H1 (cell line): ENCODE measurements around the gene RHBDD1. TPM values are rescaled to one million over a fixed set of nuclear protein-coding genes. Genes with fewer than 3 reads are reported as not detected.

Experiments
- CTCF ChIA-PET: fragments of 300-600 bp; sonication (Branson Sonifier 250); formaldehyde crosslinking; loops from one replicate; lab custom pipeline; 2021; ENCODE audit not compliant: partially characterized antibody; lab: Charles Lee
- POLR2A ChIA-PET: fragments of 300-600 bp; sonication (Branson Sonifier 250); formaldehyde crosslinking; loops from one replicate; lab custom pipeline; 2021; ENCODE audit warnings: inconsistent platforms; ENCODE audit not compliant: partially characterized antibody; lab: Charles Lee
- DNase-seq, 2 experiments: peaks; one replicate each; pipeline versions ENCODE4 v3.0.0 to v3.0.0-alpha.2; 2010 to 2022; ENCODE audit warnings: low spot score in 2 of 2, low read depth in 1 of 2, mixed read lengths in 1 of 2
- FAIRE-seq: peaks from 2 replicates; lab custom pipeline; 2011; peaks lifted over from hg19 to GRCh38; lab: Jason Lieb, UNC
- H2AFZ ChIP-seq: 2 replicates; pipeline ENCODE4 v1.8.1; 2012; ENCODE audit warnings: low read length, inconsistent platforms
- H2AK5ac ChIP-seq: 2 replicates; pipeline ENCODE4 v1.6.1; 2013; ENCODE audit warnings: low read depth, low read length
- H2BK120ac ChIP-seq: replicated peaks from 2 replicates; pipeline ENCODE3; 2013; ENCODE audit warnings: low read depth, low read length, inconsistent platforms
- H2BK12ac ChIP-seq: 2 replicates; pipeline ENCODE4 v1.6.1; 2013; ENCODE audit warnings: low read depth, low read length
- H2BK15ac ChIP-seq: 2 replicates; pipeline ENCODE4 v1.6.1; 2013; ENCODE audit warnings: low read length
- H2BK20ac ChIP-seq: 2 replicates; pipeline ENCODE4 v1.6.1; 2013; ENCODE audit warnings: low read length
- H2BK5ac ChIP-seq: 2 replicates; pipeline ENCODE4 v1.6.1; 2013; ENCODE audit warnings: low read depth, low read length
- H3K14ac ChIP-seq: 2 replicates; pipeline ENCODE4 v1.6.1; 2013; ENCODE audit warnings: inconsistent platforms; ENCODE audit not compliant: insufficient read length
- H3K18ac ChIP-seq: 2 replicates; pipeline ENCODE4 v1.6.1; 2013; ENCODE audit warnings: low read length; ENCODE audit errors: extremely low read depth
- H3K23ac ChIP-seq: 2 replicates; pipeline ENCODE4 v1.6.1; 2013; ENCODE audit warnings: inconsistent platforms; ENCODE audit not compliant: insufficient read length
- H3K23me2 ChIP-seq: 2 replicates; pipeline ENCODE4 v1.6.1; 2013; ENCODE audit warnings: low read depth, low read length
- H3K27ac ChIP-seq: 2 replicates; pipeline ENCODE4 v1.6.1; 2011; ENCODE audit warnings: low read depth, low read length, inconsistent platforms
- H3K27me3 ChIP-seq, 4 experiments: replicated peaks in 1 of 4; 1 replicate in 1 of 4; 2 replicates in 3 of 4; pipeline versions ENCODE4 v1.6.1 to v1.8.1; 2011 to 2013; ENCODE audit warnings: low read length in 3 of 4, mild to moderate bottlenecking in 3 of 4, inconsistent platforms in 2 of 4, mixed read lengths in 2 of 4, moderate library complexity in 1 of 4; ENCODE audit not compliant: control insufficient read depth in 3 of 4, insufficient read depth in 3 of 4; ENCODE audit errors: extremely low read depth in 1 of 4
- H3K36me3 ChIP-seq, 4 experiments: 2 replicates each; pipeline versions ENCODE4 v1.6.1 to v1.8.1; 2011 to 2013; ENCODE audit warnings: mild to moderate bottlenecking in 4 of 4, low read length in 3 of 4, moderate library complexity in 2 of 4, control low read depth in 1 of 4, inconsistent platforms in 1 of 4; ENCODE audit not compliant: insufficient read depth in 4 of 4, control insufficient read depth in 2 of 4
- H3K4ac ChIP-seq: replicated peaks from 2 replicates; pipeline ENCODE3; 2013; ENCODE audit warnings: low read length, low read depth, mixed read lengths, inconsistent platforms; ENCODE audit not compliant: insufficient read length
- H3K4me1 ChIP-seq, 4 experiments: replicated peaks in 1 of 4; 1 replicate in 1 of 4; 2 replicates in 3 of 4; pipeline versions ENCODE4 v1.6.1 to v1.8.1; 2011 to 2013; ENCODE audit warnings: low read length in 3 of 4, inconsistent platforms in 2 of 4, mixed read lengths in 1 of 4; ENCODE audit not compliant: insufficient read depth in 4 of 4, control insufficient read depth in 3 of 4
- H3K4me2 ChIP-seq, 2 experiments: 2 replicates each; pipeline versions ENCODE4 v1.6.1 to v1.8.1; 2011 to 2013; ENCODE audit warnings: low read depth in 2 of 2, low read length in 2 of 2, control low read depth in 1 of 2, inconsistent platforms in 1 of 2, mild to moderate bottlenecking in 1 of 2; ENCODE audit not compliant: insufficient read depth in 1 of 2
- H3K4me3 ChIP-seq, 4 experiments: fragments of 200-600, 300-600 bp in 1 of 4; sonication (generic), shearing (Covaris generic), sonication (Bioruptor Twin) in 1 of 4; 2 replicates each; pipeline versions ENCODE4 v1.5.1 to v1.8.1; 2011 to 2016; ENCODE audit warnings: low read length in 4 of 4, low read depth in 3 of 4, control low read depth in 2 of 4, inconsistent platforms in 2 of 4, mild to moderate bottlenecking in 2 of 4, mixed read lengths in 1 of 4, moderate library complexity in 1 of 4; ENCODE audit not compliant: insufficient read depth in 2 of 4; ENCODE audit errors: extremely low read depth in 1 of 4
- H3K56ac ChIP-seq: replicated peaks from 2 replicates; pipeline ENCODE3; 2013; ENCODE audit warnings: low read depth, mild to moderate bottlenecking, mixed read lengths, low read length, inconsistent platforms; ENCODE audit not compliant: insufficient read length
- H3K79me1 ChIP-seq: 2 replicates; pipeline ENCODE4 v1.6.1; 2013; ENCODE audit warnings: low read depth, low read length, control low read depth
- H3K79me2 ChIP-seq, 2 experiments: 2 replicates each; pipeline versions ENCODE4 v1.6.1 to v1.8.1; 2012 to 2013; ENCODE audit warnings: low read length in 2 of 2, mild to moderate bottlenecking in 2 of 2, inconsistent platforms in 1 of 2; ENCODE audit not compliant: insufficient read depth in 2 of 2, control insufficient read depth in 1 of 2
- H3K9ac ChIP-seq, 4 experiments: replicated peaks in 1 of 4; 1 replicate in 1 of 4; 2 replicates in 3 of 4; pipeline versions ENCODE4 v1.6.1 to v1.8.1; 2011 to 2013; ENCODE audit warnings: low read depth in 3 of 4, low read length in 3 of 4, control low read depth in 2 of 4, mild to moderate bottlenecking in 2 of 4, moderate library complexity in 2 of 4, inconsistent platforms in 1 of 4; ENCODE audit errors: extremely low read depth in 1 of 4
- H3K9me3 ChIP-seq, 2 experiments: 2 replicates each; pipeline versions ENCODE4 v1.6.1 to v1.8.1; 2012 to 2013; ENCODE audit warnings: mild to moderate bottlenecking in 2 of 2, moderate library complexity in 2 of 2, control low read depth in 1 of 2, inconsistent platforms in 1 of 2, low read depth in 1 of 2, low read length in 1 of 2, mixed read lengths in 1 of 2; ENCODE audit not compliant: insufficient read depth in 2 of 2
- H4K20me1 ChIP-seq, 2 experiments: replicated peaks in 1 of 2; 2 replicates each; pipeline versions ENCODE3 to v1.8.1; 2011 to 2013; ENCODE audit warnings: inconsistent platforms in 2 of 2, low read length in 2 of 2, mild to moderate bottlenecking in 1 of 2; ENCODE audit not compliant: insufficient read depth in 2 of 2, control insufficient read depth in 1 of 2
- H4K5ac ChIP-seq: 2 replicates; pipeline ENCODE4 v1.6.1; 2013; ENCODE audit warnings: low read length, low read depth, mixed read lengths, inconsistent platforms; ENCODE audit not compliant: insufficient read length
- H4K8ac ChIP-seq: 2 replicates; pipeline ENCODE4 v1.8.0; 2013; ENCODE audit warnings: mild to moderate bottlenecking, moderate library complexity, low read length, inconsistent platforms; ENCODE audit not compliant: insufficient read depth; ENCODE audit errors: extremely low read depth
- H4K91ac ChIP-seq: replicated peaks from 2 replicates; pipeline ENCODE3; 2013; ENCODE audit warnings: low read length, mixed read lengths, inconsistent platforms; ENCODE audit not compliant: insufficient read length
- BACH1 ChIP-seq: IDR thresholded peaks from 2 replicates; pipeline ENCODE4 v1.6.1; 2012; ENCODE audit warnings: low read length, improper control_type of control experiment
- CHD2 ChIP-seq: IDR thresholded peaks from 2 replicates; pipeline ENCODE4 v1.6.1; 2012; ENCODE audit warnings: low read length, improper control_type of control experiment
- CREB1 ChIP-seq: IDR thresholded peaks from 2 replicates; pipeline ENCODE4 v1.6.1; 2012; ENCODE audit warnings: inconsistent platforms
- CTBP2 ChIP-seq: IDR thresholded peaks from 2 replicates; pipeline ENCODE4 v1.7.0; 2011; ENCODE audit warnings: borderline replicate concordance, mild to moderate bottlenecking, moderate library complexity, mixed read lengths, low read length; ENCODE audit not compliant: insufficient read depth, insufficient read length
- FOSL1 ChIP-seq: IDR thresholded peaks from 2 replicates; pipeline ENCODE4 v1.6.1; 2011; ENCODE audit warnings: mild to moderate bottlenecking, low read depth, low read length, moderate library complexity; ENCODE audit not compliant: insufficient read depth
- JUN ChIP-seq: IDR thresholded peaks from 2 replicates; pipeline ENCODE4 v1.6.1; 2011; ENCODE audit warnings: low read depth, mild to moderate bottlenecking, improper control_type of control experiment, low read length
- JUND ChIP-seq: IDR thresholded peaks from 2 replicates; pipeline ENCODE4 v1.6.1; 2011; ENCODE audit warnings: mild to moderate bottlenecking, improper control_type of control experiment, low read length
- SIRT6 ChIP-seq: IDR thresholded peaks from one replicate; pipeline ENCODE4 v1.7.1; 2012; ENCODE audit warnings: low read length, inconsistent platforms
- SP2 ChIP-seq: IDR thresholded peaks from 2 replicates; pipeline ENCODE4 v1.6.1; 2012; ENCODE audit warnings: mild to moderate bottlenecking, low read length, inconsistent platforms
- TAF7 ChIP-seq: optimal IDR thresholded peaks from 2 replicates; pipeline ENCODE3; 2011; ENCODE audit warnings: low read depth, mild to moderate bottlenecking, inconsistent platforms, low read length, moderate library complexity, borderline replicate concordance
- TCF12 ChIP-seq: IDR thresholded peaks from 2 replicates; pipeline ENCODE4 v1.6.1; 2011; ENCODE audit warnings: low read depth, mild to moderate bottlenecking, low read length
- ZNF274 ChIP-seq: IDR thresholded peaks from 2 replicates; pipeline ENCODE4 v1.7.0; 2012; ENCODE audit warnings: low read length, borderline replicate concordance; ENCODE audit errors: extremely low read depth
- WGBS, 2 experiments: shearing (Covaris generic) in 1 of 2; methylation state at CpG; one replicate each; pipeline versions ENCODE4 v1.1.6 to v1.1.7; 2013 to 2015; ENCODE audit warnings: low lambda C conversion rate in 2 of 2, mixed read lengths in 2 of 2, inconsistent platforms in 1 of 2, low coverage in 1 of 2, missing lambda C conversion rate in 1 of 2; ENCODE audit not compliant: insufficient replicate concordance in 2 of 2, insufficient coverage in 1 of 2, insufficient read length in 1 of 2; ENCODE audit errors: extremely low coverage in 1 of 2, missing lambda C conversion rate in 1 of 2; 5-methylcytosine and 5-hydroxymethylcytosine counted together
- polyA plus RNA-seq, 7 experiments: library from polyadenylated mRNA; depleted of rRNA in 3 of 7; stranded (reverse) in 5 of 7; unstranded in 2 of 7; fragments of >200 nt in 5 of 7; fragments of 200-250 nt in 2 of 7; gene quantifications; 1 replicate in 5 of 7; 2 replicates in 1 of 7; 4 replicates in 1 of 7; pipeline versions ENCODE4 v1.2.1 to v1.2.3, GENCODE V29; 2011 to 2013; ENCODE audit warnings: missing spikeins in 2 of 7, mixed read lengths in 2 of 7
- total RNA-seq: library from RNA; stranded (reverse); fragmentation: NEBNext Ultra II Directional; extraction: Animal tissue kit (Norgen Biotek cat#: 25700); gene quantifications from 2 replicates; pipeline ENCODE4 v1.2.1, GENCODE V29; 2021
- TF ChIP-seq, protein P1 (sequence below): IDR thresholded peaks from 2 replicates; pipeline ENCODE4 v1.6.1; 2011; ENCODE audit warnings: low read depth, mild to moderate bottlenecking, low read length; ENCODE audit not compliant: insufficient read depth
- TF ChIP-seq, protein P2 (sequence below): IDR thresholded peaks from 2 replicates; pipeline ENCODE4 v1.6.1; 2011; ENCODE audit warnings: low read length, improper control_type of control experiment

The RHBDD1 gene
- total and polyA plus RNA-seq, 2 of the 8 experiments (the other 6 are each of a cell fraction or from before 2014, with no cell fraction given), result 10.5 to 23.1 TPM

DNA sequence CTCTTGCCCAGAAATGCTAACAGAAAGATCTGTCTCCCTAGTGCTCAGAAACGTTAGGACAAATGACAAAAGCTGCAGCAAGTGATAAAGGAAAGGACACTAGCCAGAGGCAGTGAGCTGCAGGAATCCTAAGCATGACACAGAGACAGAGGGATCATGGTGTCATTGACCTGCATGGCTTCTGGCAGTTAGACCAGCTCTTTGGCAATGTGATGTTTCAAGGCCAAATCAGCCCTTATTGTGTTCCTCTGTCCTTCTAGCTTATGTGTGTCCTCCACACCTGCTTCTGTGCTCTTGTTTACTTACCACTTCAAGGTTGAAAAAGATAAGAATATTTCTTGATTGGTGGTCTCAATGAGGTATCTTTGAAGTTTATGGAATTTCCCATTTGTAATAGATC is 120.8 kb downstream of the RHBDD1 start:
- no peaks in the 10 kb centered on the region for H3K23me2 ChIP-seq
- H4K91ac ChIP-seq, result no peak overlapping the region
- H3K4ac ChIP-seq, result no peak overlapping the region
- H3K79me1 ChIP-seq, result no peaks in the 10 kb centered on the region
- no peak overlapping the region for H2BK5ac ChIP-seq
- POLR2A ChIA-PET, result no interaction called here
- H3K36me3 ChIP-seq, result no peaks in the 10 kb centered on the region
- no peak overlapping the region for H2BK20ac ChIP-seq
- FAIRE-seq, result no peak
- H4K20me1 ChIP-seq, result no peaks in the 10 kb centered on the region
- no peak overlapping the region for H3K23ac ChIP-seq
- no peak overlapping the region for H2BK15ac ChIP-seq
- H3K14ac ChIP-seq, result no peak overlapping the region
- no peak overlapping the region for H2BK12ac ChIP-seq
- H4K8ac ChIP-seq, result no peak overlapping the region
- peaks cover 2 to 4% of the 10 kb centered on the region in 2 experiments; a peak in 2 of 4 replicates for H3K9me3 ChIP-seq
- H3K4me2 ChIP-seq, result no peak overlapping the region
- no peak overlapping the region for H3K4me3 ChIP-seq
- WGBS, 2 experiments, result 71% methylated on average over 1 of the region's 1 CpG; no CpG with 5 or more reads in 1 of the 2 experiments
- H2BK120ac ChIP-seq, result no peak overlapping the region
- H2AK5ac ChIP-seq, result no peak overlapping the region
- TF ChIP-seq, protein P1, sequence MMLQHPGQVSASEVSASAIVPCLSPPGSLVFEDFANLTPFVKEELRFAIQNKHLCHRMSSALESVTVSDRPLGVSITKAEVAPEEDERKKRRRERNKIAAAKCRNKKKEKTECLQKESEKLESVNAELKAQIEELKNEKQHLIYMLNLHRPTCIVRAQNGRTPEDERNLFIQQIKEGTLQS, result no peak
- TF ChIP-seq SIRT6, result no peak
- no peak for TF ChIP-seq FOSL1
- TF ChIP-seq SP2, result no peak
- no peak for TF ChIP-seq TAF7
- no peak for TF ChIP-seq CHD2
- TF ChIP-seq JUN, result no peak
- TF ChIP-seq CTBP2, result no peak
- no peak for TF ChIP-seq CREB1
- TF ChIP-seq, protein P2, sequence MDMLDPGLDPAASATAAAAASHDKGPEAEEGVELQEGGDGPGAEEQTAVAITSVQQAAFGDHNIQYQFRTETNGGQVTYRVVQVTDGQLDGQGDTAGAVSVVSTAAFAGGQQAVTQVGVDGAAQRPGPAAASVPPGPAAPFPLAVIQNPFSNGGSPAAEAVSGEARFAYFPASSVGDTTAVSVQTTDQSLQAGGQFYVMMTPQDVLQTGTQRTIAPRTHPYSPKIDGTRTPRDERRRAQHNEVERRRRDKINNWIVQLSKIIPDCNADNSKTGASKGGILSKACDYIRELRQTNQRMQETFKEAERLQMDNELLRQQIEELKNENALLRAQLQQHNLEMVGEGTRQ, result no peak
- TF ChIP-seq BACH1, result no peak
- TF ChIP-seq TCF12, result no peak
- TF ChIP-seq JUND, result no peak
- no peak for TF ChIP-seq ZNF274
- H3K56ac ChIP-seq, result no peak overlapping the region
- H4K5ac ChIP-seq, result no peak overlapping the region
- no peak overlapping the region for H3K9ac ChIP-seq
- no peaks in the 10 kb centered on the region for H3K4me1 ChIP-seq
- no peaks in the 10 kb centered on the region for H3K79me2 ChIP-seq
- CTCF ChIA-PET, result no interaction called here
- no peak overlapping the region for H3K18ac ChIP-seq
- no peak overlapping the region for H2AFZ ChIP-seq
- no peak for DNase-seq
- no peaks in the 10 kb centered on the region for H3K27me3 ChIP-seq
- H3K27ac ChIP-seq, result no peak overlapping the region
